ENCODE data around the gene SH3BP4.
"Not testable (repeated sequence)": the region's sequence is repeated elsewhere in the genome, so short reads cannot be mapped to it uniquely, and the experiment has no call there.

Gene SH3BP4

DNA sequence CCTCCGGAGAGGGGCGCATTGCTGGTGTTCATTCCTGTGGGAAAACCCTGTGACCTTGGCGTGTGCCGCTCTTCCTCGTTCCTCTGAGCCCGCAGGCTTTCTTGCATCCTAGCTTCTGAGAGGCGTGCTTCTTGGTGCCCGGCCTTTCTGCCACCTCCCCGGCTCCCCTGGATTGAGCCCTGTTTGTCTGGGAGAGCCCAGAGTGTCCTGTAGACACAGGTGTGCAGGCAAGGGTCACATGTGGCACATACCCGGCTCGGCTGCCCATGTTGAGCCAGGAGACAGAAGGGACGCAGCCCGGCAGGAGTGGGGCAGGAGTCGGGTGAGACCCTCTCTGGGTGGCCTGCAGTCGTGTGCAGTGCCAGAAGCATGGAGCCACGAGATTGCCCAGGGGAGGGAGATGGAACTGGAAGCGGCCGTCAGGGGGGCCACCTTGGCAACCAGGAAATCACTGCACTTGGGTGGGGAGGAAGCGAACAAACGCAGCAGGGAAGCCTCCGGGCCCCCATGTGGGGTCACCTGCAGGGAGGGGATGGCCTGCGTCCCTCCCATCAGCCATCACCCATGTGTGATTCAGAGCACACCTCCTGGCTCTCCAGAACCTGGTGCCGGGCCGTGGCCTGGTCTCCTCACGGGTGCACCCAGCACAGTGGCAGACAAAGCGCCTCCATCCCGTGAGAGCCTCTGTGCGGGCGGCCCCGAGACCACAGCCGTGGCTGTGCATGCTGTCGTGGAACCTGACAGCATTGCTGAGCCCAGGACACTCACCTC is 92.9 kb downstream of the SH3BP4 start:
- DNase-seq: no peak

- no peak for DNase-seq
These were observed 93.6 kb downstream of the SH3BP4 start for GRCh38 chr2:235045336-235045972.

- DNase-seq: no peak
These were observed 94.1 kb downstream of the SH3BP4 start for GRCh38 chr2:235045973-235046343.

GRCh38 chr2:235046589-235046988 is 94.8 kb downstream of the SH3BP4 start:
- DNase-seq: no peak

DNA sequence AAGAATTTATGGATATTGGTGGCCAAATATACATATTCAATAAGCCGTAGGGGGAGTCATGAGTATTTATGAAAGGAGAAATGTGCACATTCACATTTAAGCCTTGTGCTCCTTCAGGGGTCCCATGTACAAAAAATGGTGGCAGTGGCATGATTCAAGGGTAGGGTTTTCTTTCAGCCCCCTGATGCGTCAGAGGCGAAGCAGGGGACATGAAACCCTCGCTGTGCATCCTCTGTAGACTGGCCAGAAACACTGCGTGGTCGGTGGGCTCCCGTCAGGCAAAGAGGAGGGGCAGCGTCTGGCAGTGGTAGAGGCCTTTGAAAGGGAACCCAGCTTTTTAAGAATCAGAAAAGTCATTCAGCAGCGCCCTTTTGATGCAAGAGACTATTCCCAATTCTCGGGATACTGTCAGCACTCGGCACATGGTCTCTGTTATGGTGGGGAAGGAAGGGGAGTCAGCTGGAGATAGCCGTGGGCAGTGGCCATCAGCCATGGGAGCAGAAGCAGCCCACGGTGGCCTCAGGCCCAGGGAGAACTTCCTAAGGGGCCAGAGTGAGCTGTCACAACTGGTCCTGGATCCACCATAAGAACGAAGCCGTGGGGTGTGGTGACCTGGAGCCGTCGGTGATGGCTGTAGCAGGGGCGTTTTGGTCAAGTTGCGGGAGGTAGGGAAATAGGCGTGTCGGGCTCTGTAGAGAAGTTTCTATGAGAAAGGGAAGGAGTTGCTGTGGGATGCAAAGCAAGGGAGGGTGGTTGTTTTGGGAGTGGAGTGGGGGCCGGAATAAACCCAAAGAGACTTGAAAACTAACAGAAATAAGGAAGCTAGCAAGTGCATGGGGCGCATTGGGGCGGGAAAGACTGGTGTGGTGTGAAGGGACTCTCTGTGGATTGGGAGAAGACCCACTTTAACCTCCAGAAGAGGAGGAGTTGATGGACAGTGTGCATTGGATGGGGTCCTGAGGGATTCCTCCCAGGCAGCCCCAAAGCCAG is 95.6 kb downstream of the SH3BP4 start:
- DNase-seq: no peak

- no peak for DNase-seq
These were observed 96.7 kb downstream of the SH3BP4 start for GRCh38 chr2:235048549-235048948.

- no peak for DNase-seq
These were observed 97.3 kb downstream of the SH3BP4 start for GRCh38 chr2:235049069-235049468.

- no peak for DNase-seq
These were observed 97.9 kb downstream of the SH3BP4 start for GRCh38 chr2:235049719-235050118.

DNA sequence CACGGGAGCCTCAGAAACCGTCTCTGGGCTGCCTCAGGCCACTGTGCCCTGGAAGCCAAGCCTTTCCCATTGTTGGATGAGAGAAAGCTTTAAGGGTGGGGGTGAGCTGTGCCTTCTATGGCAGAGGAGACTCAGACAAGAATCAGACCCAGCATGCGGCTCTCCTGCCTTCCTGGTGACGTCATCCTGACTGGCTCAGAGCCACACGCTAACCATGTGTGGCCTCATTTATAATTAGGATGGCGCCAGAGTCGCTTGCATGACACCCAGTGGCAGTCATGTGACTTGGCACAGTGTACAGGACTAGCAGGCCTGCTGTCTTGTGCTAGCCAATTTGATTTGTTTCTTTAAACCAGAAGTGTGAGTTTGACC is 99.1 kb downstream of the SH3BP4 start:
- DNase-seq: no peak

DNA sequence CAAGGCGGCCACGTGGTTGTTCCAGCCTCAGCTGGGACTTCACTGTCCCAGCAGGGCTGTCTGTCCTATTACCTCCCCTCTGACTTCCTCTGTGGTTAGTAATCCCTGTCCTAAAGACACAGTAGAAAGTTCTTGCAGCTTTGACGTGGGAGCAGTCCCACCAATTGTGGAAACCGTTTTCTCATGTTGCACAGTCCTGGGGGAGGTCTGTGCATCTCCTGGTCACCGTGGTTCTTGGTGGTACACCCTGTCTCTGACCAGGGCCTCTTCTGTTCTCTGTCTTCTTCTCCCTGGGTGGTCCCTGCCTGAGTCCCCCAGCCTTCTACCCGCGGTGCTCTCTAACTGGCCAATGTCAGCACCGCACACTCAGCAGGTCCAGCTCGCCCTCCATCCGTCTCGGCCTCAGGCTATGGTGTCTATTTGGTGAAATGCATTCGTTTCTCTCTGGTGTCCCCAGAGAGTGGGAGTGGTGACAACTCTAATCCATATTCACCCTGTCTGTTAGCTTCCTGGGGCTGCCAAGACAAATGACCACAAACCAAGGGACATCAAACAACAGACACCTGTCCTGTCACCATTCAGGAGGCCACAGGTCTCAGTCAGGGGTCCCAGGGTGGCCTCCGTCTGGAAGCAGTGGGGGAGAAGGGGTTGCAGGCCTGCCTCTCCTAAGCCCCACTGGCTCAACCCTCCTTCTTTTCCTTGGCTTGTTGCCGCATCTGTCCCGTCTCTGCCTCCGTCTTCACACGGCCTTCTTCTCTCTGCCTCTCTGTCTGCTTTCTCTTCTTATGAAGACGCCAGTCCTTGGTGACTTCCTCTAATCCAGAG is 99.8 kb downstream of the SH3BP4 start:
- DNase-seq: no peak

GRCh38 chr2:235052514-235053354 is 100.9 kb downstream of the SH3BP4 start:
- no peak for DNase-seq

DNA sequence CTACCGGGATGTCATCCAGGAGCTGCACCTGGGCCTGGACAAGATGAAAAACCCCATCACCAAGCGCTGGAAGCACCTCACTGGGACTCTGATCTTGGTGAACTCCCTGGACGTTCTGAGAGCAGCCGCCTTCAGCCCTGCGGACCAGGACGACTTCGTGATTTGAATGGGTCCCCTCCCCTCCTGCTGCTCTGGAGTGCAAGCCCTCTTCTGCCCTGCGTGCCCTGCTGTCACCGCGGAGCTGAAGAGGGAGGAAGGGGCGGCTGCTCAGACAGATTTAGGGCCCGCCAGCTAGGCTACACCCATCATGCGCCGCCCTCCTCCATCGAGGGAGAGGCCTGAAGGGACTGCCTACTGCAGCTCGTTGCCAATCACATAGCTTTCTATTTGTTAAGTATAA is 101.8 kb downstream of the SH3BP4 start:
- no peak for DNase-seq

DNA sequence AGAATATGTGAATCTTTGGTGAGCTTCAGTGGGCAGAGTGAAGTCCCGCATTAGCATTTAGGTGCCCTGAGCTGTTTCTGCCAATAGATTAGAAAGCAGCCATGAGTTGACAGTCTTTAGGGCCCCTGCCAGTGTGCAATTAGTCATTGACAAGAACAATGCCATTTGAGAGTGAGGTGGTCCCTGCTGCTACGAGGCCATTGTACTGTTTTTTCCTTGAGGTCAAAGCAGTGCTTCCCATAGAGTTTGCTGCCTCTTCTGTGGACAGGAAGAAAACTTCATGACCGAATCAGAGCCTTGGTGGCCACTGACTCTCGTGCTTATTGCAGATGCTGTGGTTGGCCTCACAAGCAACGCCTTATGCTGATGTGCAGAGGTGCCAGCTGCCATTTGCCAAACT is 102.7 kb downstream of the SH3BP4 start:
- DNase-seq: no peak

- DNase-seq: no peak
These were observed 103.1 kb downstream of the SH3BP4 start for GRCh38 chr2:235054919-235055318.

GRCh38 chr2:235055891-235056516 is 104.2 kb downstream of the SH3BP4 start:
- DNase-seq: no peak

- no peak for DNase-seq
These were observed 105.0 kb downstream of the SH3BP4 start for GRCh38 chr2:235056768-235057167.

- not testable (repeated sequence) for DNase-seq
These were observed 105.8 kb downstream of the SH3BP4 start for GRCh38 chr2:235057616-235058015.

GRCh38 chr2:235059161-235059560 is 107.3 kb downstream of the SH3BP4 start:
- no peak for DNase-seq

DNA sequence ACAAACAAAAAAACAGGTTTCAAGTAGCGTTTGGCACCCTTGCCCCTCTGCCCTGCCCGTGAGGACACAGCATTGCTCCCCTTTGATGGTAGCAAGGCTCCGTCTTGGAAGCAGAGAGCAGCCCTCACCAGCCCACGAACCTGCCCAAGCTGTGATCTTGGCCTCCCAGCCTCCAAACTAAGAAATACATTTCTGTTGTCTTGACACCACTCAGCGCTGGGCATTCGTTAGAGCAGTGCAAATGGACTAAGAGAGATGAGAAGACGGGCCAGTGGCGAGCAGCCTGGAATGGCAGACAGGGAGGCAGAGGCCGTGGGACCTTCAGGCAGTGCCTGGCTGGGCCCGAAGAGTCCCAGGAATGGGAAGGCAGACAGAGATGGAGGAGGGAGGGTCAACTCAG is 109.8 kb downstream of the SH3BP4 start:
- DNase-seq: no peak

- DNase-seq: no peak
These were observed 111.7 kb downstream of the SH3BP4 start for GRCh38 chr2:235063471-235063961.

DNA sequence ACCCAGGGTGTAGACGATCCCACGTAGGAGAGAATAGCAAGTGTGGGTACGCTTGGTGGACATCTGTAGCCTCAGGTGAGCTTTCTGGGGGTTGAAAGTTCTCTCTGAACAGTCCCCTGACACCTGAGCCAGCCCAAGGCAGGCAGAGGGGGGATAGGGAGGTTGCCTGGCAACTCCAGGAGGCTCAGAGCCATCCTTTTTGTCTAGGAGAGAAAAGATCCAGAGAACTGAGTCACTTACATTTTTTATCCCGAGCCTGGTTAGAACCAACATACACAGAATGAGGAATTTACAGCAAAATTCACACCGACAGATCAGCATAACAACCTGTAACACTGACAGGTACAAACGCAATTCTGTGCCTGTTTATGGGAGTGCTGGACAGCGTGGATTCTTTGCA is 113.2 kb downstream of the SH3BP4 start:
- no peak for DNase-seq

Measured in activated gamma-delta T cell treated with Interleukin-2 at 50 U/mL for 16 hours (primary cell).